ENCODE results near the gene FXYD4.
"Not testable (repeated sequence)": the region's sequence is repeated elsewhere in the genome, so short reads cannot be mapped to it uniquely, and the experiment has no call there.

Gene FXYD4

DNA sequence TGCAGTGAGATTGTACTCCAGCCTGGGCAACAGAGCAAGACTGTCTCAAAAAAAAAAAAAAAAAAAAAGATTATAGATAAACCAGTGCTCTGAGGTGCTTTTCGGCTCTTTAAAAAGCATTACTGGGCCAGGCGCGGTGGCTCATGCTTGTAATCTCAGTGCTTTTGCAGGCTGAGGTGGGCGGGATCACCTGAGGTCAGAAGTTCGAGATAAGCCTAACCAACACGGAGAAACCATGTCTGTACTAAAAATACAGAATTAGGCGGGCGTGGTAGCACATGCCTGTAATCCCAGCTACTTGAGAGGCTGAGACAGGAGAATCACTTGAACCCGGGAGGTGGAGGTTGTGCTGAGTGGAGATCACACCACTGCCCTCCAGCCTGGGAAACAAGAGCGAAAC, 44.1 kb downstream of the FXYD4 start:
- DNase-seq (ENCODE audit: low read depth in 2 of 2, low spot score in 1 of 2) = no peak

DNA sequence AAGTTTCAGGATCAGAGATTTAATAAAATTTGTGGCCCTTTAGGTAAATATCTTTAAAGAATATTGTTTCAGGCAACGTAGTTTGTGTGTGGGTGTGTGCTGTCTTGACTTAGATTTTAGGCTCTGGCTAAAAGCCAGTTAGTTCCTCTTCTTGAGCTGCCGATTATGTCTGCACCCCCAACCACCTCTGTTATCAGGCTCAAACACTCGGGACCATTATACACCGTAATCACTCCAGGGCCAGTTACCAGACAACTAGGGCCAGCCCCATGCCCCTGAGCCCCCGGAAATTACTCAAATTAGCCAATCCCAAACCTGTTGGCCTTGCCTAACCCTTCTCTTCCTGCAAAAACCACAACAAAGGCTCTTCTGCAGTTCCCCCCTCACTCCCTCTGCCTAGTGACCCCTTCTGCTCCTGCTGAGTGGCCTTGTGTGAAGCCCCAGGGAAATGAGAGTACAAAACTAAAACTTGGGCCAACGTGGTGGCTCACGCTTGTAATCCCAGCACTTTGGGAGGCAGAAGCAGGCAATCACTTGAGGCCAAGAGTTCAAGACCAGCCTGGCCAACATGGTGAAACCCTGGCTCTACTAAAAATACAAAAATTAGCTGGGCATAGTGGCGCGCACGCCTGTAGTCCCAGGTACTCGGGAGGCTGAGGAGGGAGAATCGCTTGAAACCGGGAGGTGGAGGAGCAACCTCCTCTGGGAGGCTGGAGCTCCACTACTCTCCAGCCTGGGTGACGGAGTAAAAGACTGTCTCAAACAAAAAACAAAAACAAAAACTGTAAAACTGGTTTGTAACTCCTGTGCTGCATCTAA, 46.7 kb downstream of the FXYD4 start:
- DNase-seq (ENCODE audit: low read depth in 2 of 2, low spot score in 1 of 2) = no peak

DNA sequence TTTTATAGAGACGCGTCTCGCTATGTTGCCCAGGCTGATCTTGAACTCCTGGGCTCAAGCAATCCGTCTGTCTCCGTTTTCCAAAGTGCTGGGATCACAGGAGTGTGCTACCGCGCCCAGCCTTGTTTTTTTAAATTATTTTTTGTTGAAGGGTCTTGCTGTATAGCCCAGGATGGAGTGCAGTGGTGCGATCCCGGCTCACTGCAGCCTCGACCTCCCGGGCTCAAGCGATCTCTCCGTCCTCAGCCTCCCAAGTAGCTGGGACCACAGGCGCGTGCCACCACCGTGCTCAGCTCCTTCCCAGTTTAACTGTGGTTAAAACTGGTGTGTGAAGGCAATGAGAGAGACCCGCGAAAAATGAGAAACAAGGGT, 48.5 kb downstream of the FXYD4 start:
- no peak for DNase-seq (ENCODE audit: low read depth in 2 of 2, low spot score in 1 of 2)

DNA sequence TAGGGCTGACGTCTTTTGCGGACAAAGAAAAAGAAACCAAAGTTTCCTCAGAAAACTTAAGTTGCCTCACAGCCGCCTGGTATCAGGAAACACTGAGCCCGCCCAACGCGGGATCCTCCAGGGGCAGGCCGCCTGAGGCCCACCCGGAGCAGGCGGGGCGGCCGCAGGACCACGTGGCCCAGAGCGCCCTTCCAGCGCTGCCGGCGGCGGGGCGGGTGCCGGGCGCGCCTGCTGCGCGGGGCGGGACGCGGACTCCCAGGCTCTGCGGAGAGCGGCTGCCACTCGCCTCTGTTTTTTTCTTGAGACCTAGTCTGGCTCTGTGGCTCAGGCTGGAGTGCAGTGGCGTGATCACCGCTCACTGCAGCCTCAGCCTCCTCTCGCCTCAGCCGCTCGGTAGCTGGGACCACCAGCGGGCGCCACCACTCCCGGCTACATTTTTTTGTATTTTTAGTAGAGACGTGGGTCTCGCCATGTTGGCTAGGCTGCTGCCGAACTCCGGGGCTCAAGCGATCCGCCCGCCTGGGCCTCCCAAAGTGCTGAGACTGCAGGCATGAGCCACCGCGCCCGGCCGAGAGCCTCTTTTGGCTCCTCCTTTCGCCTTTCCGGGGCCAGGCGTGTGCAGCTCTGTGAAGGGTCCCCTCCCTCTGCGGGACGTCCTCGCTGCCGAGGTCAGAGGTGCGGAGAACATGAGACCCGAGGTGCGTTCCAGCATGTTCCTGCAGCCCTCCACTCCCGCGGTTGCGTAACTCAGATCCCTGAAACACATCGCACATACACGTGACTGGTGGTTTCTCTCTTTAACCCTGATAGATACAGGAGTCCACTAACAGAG, 49.1 kb downstream of the FXYD4 start:
- DNase-seq (ENCODE audit: low read depth in 2 of 2, low spot score in 1 of 2) = peak; percentile 52 to 76

DNA sequence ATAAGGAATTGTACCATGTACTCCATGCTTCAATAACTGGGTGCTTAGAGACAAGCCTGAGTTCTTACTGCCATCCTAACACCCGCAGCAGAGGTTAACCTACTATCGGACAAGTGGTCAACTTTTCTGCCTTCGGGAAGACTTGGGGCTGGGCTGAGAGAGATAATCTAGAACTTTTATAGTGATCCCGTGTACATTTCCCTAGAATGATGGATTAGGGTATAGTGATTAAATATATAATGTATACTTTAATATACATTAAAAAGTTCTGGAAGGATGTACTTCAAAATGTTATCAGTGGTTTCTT, 49.7 kb downstream of the FXYD4 start:
- no peak for DNase-seq (ENCODE audit: low read depth in 2 of 2, low spot score in 1 of 2)

DNA sequence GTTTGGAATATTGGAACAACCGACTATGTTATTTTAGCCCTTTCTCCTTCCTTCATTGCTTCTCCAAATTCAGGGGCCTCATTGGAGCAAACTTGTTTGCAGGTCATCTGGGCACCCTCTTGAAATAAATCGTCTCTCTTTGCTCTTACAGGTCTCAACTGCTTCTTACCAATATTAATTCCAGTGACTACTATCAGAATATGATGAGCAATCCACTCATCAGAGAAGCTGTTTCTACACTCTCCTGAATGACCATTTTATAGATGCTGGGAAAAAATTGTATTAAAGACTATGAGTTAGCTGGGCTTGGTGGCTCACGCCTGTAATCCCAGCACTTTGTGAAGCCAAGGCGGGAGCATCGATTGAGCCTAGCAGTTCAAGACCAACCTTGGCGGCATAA, 50.1 kb downstream of the FXYD4 start:
- no peak for DNase-seq (ENCODE audit: low read depth in 2 of 2, low spot score in 1 of 2)

DNA sequence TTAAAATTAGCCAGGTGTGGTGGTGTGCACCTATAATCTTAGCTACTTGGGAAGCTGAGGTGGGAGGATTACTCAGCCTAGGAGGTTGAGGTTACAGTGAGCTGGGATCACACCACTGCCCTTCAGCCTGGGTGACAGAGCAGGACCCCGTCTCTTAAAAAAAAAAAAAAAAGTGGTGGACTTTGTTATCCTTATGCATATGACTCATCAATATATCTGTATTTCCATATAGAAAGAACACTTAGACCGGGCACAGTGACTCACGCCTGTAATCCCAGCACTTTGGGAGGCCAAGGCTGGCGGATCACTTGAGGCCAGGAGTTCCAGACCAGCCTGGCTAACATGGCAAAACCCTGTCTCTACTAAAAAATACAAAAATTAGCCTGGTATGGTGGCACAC, 50.5 kb downstream of the FXYD4 start:
- DNase-seq (ENCODE audit: low read depth in 2 of 2, low spot score in 1 of 2) = not testable (repeated sequence)

DNA sequence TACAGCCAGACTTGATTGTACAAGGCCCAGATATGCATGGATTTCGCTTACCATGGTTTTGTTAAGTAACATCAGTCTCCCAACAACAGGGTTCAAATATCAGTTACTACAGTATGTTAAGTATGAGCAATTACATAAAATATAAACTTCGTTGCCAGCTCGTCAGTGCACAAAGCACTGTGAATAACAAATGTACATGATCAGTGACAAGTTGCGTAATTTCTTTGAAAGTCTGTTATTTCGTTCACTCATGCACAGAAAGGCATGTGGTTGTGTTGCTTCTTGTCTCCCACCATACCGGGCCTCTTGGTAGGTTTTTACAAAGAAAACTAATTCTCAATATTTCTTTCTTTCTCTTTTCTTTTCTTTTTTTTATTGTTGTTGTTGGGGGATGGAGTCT, 53.0 kb downstream of the FXYD4 start:
- DNase-seq (ENCODE audit: low read depth in 2 of 2, low spot score in 1 of 2) = no peak
